Lung (tissue), 12 donors: ENCODE results near the gene WDR88. TPM values are rescaled to one million over a fixed set of nuclear protein-coding genes. Genes with fewer than 3 reads are reported as not detected.
A peak's percentile ranks its signal among the peaks of the same experiment; 100 is the strongest.

Experiments used
- ATAC-seq: fragments of 200-7000 bp; cut with Tn5 transposase; one replicate; pipeline ENCODE4 v1.9.1; 2020; ENCODE audit warnings: moderate number of reproducible peaks; ENCODE audit not compliant: insufficient read depth, low FRiP score
- DNase-seq, 3 donors: peaks; one replicate each; pipeline ENCODE4 v3.0.0-alpha.2; 2013 to 2017
- H3K27ac ChIP-seq, 2 donors: one replicate each; pipeline ENCODE4 v1.5.1; 2013; ENCODE audit warnings: mild to moderate bottlenecking in 2 of 2, moderate library complexity in 2 of 2, control low read depth in 1 of 2, inconsistent platforms in 1 of 2, low read depth in 1 of 2, low read length in 1 of 2
- H3K27me3 ChIP-seq, 3 donors: one replicate each; pipeline ENCODE4 v1.5.1; 2013; ENCODE audit warnings: low read length in 2 of 3; ENCODE audit not compliant: control insufficient read depth in 3 of 3, insufficient read depth in 3 of 3
- H3K36me3 ChIP-seq, 4 donors: one replicate each; pipeline ENCODE4 v1.5.1; 2013; ENCODE audit warnings: low read length in 4 of 4, mild to moderate bottlenecking in 1 of 4, moderate library complexity in 1 of 4; ENCODE audit not compliant: control insufficient read depth in 4 of 4, insufficient read depth in 4 of 4
- H3K4me1 ChIP-seq, 5 donors: one replicate each; pipeline ENCODE4 v1.5.1; 2013; ENCODE audit warnings: low read length in 5 of 5, mild to moderate bottlenecking in 2 of 5, moderate library complexity in 1 of 5; ENCODE audit not compliant: control insufficient read depth in 5 of 5, insufficient read depth in 5 of 5
- H3K4me3 ChIP-seq: one replicate; pipeline ENCODE4 v1.5.1; 2013; ENCODE audit warnings: mild to moderate bottlenecking, control low read depth, moderate library complexity
- H3K9ac ChIP-seq, 2 donors: one replicate each; pipeline ENCODE4 v1.5.1; 2013; ENCODE audit warnings: low read length in 2 of 2, control low read depth in 1 of 2; ENCODE audit not compliant: insufficient read depth in 1 of 2
- H3K9me3 ChIP-seq, 4 donors: one replicate each; pipeline ENCODE4 v1.5.1; 2013; ENCODE audit warnings: low read length in 3 of 4, mild to moderate bottlenecking in 1 of 4, moderate library complexity in 1 of 4; ENCODE audit not compliant: control insufficient read depth in 4 of 4, insufficient read depth in 3 of 4
- WGBS, 2 donors: extraction: QIAGEN DNeasy Blood & Tissue Kit; methylation state at CpG; one replicate each; pipeline ENCODE4 v1.1.7; 2013; 5-methylcytosine and 5-hydroxymethylcytosine counted together
- polyA plus RNA-seq, 2 donors: library from polyadenylated mRNA; stranded (reverse); fragments of 200-250 nt; gene quantifications; one replicate each; pipeline ENCODE4 v1.2.1, GENCODE V29; 2013
- total RNA-seq, 2 donors: library from RNA; depleted of rRNA in 1 of 2; stranded (reverse); fragments of >200 nt in 1 of 2; gene quantifications; one replicate each; pipeline ENCODE4 v1.2.1, GENCODE V29; 2014 to 2021
- TF ChIP-seq, protein P1 (sequence below): IDR thresholded peaks from 2 replicates; pipeline ENCODE4 v1.5.1; 2012; ENCODE audit warnings: mild to moderate bottlenecking; ENCODE audit errors: control extremely low read depth, extremely low read depth
- donor health status: control.
- donor health status: control.
- donor health status: Bipolar disorder and iron deficiency.
- donor health status: healthy.
- donor health status: DM: yes; HTN: yes; CAD: no.

Gene WDR88
- total and polyA plus RNA-seq, 4 donors: not detected

DNA sequence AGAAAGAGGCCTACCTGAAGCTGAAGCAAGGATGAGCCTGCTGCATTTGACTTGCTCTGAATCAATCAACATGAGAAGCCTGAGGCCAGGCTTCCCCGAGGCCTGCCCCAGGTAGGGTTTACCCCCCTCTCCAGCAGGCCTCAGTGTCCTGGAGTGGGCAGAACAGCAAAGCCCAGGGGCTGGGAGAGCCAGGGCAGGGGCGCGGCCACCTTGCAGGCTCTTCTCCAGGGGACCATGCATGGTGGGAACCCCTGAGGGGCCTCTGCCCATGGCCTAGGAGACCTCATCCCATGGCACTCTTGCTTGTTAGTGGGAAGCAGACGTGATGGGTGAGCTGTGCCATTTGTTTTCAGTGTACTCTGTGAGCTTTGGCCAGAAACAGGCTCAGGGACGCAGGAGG is 42.3 kb downstream of the WDR88 start:
- Histone ChIP-seq H3K27ac (no peak overlapping the region), H3K9ac (no peak overlapping the region), H3K27me3 (no peaks in the 10 kb centered on the region), H3K4me3 (no peak overlapping the region), H3K36me3 (no peaks in the 10 kb centered on the region), H3K9me3 (no peaks in the 10 kb centered on the region), H3K4me1 (peaks cover 0 to 15% (median 5%) of the 10 kb centered on the region in 5 donors)
- no peak for ATAC-seq
- no peak for DNase-seq
- TF ChIP-seq, protein P1, sequence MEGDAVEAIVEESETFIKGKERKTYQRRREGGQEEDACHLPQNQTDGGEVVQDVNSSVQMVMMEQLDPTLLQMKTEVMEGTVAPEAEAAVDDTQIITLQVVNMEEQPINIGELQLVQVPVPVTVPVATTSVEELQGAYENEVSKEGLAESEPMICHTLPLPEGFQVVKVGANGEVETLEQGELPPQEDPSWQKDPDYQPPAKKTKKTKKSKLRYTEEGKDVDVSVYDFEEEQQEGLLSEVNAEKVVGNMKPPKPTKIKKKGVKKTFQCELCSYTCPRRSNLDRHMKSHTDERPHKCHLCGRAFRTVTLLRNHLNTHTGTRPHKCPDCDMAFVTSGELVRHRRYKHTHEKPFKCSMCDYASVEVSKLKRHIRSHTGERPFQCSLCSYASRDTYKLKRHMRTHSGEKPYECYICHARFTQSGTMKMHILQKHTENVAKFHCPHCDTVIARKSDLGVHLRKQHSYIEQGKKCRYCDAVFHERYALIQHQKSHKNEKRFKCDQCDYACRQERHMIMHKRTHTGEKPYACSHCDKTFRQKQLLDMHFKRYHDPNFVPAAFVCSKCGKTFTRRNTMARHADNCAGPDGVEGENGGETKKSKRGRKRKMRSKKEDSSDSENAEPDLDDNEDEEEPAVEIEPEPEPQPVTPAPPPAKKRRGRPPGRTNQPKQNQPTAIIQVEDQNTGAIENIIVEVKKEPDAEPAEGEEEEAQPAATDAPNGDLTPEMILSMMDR: no peak
- WGBS, 2 donors: 84 to 96% methylated on average over 5 of the region's 5 CpGs

GRCh38 chr19:33175156-33175782 is 43.4 kb downstream of the WDR88 start:
- no peak overlapping the region for H3K27ac ChIP-seq
- 82 to 91% methylated on average over 10 of the region's 10 CpGs for WGBS, 2 donors
- no peaks in the 10 kb centered on the region for H3K27me3 ChIP-seq
- no peak overlapping the region for H3K4me3 ChIP-seq
- no peaks in the 10 kb centered on the region for H3K9me3 ChIP-seq
- DNase-seq: no peak
- TF ChIP-seq, protein P1: no peak
- peaks cover 0 to 15% (median 5%) of the 10 kb centered on the region in 5 donors for H3K4me1 ChIP-seq
- no peaks in the 10 kb centered on the region for H3K36me3 ChIP-seq
- no peak overlapping the region for H3K9ac ChIP-seq
- ATAC-seq: no peak

- peaks cover 0 to 15% (median 5%) of the 10 kb centered on the region in 5 donors for H3K4me1 ChIP-seq
Measured at GRCh38 chr19:33175886-33176669, 44.2 kb downstream of the WDR88 start.

More at GRCh38 chr19:33175886-33176669, 44.2 kb downstream of the WDR88 start:
- TF ChIP-seq, protein P1: no peak
- WGBS, 2 donors: 12 to 13% methylated on average over 21 to 25 of the region's 25 CpGs
- peak overlapping the region; percentile 98 for H3K27ac ChIP-seq
- no peaks in the 10 kb centered on the region for H3K9me3 ChIP-seq
- peak overlapping the region; percentile 64 for H3K4me3 ChIP-seq
- no peaks in the 10 kb centered on the region for H3K27me3 ChIP-seq
- peak overlapping the region; percentile 16 to 51 for H3K9ac ChIP-seq
- peak in 1 of 3 donors; percentile 46 for DNase-seq
- peak; percentile 22 for ATAC-seq
- H3K36me3 ChIP-seq: no peaks in the 10 kb centered on the region
